Fibroblast of peridontal ligament (primary cell): Measurements from ENCODE around the gene MFSD11.
"Not testable (repeated sequence)": the region's sequence is repeated elsewhere in the genome, so short reads cannot be mapped to it uniquely, and the experiment has no call there.

Source experiments
- DNase-seq: peaks from one replicate; pipeline ENCODE4 v3.0.0-alpha.2; 2010; ENCODE audit errors: extremely low read depth

Gene MFSD11

GRCh38 chr17:76726776-76727718 is 10.9 kb upstream of the MFSD11 start, which contains the start of gene METTL23:
TSS of gene METTL23 (plus strand) at chr17:76726839. CDS start at chr17:76729711, 2,872 bp downstream.
- peak; percentile 72 for DNase-seq

GRCh38 chr17:76727745-76728456 is 10.0 kb upstream of the MFSD11 start:
- DNase-seq: peak; percentile 55

GRCh38 chr17:76731800-76732733 is 5.9 kb upstream of the MFSD11 start:
- not testable (repeated sequence) for DNase-seq

GRCh38 chr17:76732734-76733617 is 4.9 kb upstream of the MFSD11 start:
- DNase-seq: peak; percentile 47

- no peak for DNase-seq
Measured at GRCh38 chr17:76733618-76733957, 4.3 kb upstream of the MFSD11 start.

GRCh38 chr17:76734080-76734840 is 3.7 kb upstream of the MFSD11 start:
- DNase-seq: no peak

- DNase-seq: peak; percentile 63
Measured at GRCh38 chr17:76735006-76735405, 2.9 kb upstream of the MFSD11 start.

- DNase-seq: no peak
Measured at GRCh38 chr17:76735586-76736348, 2.2 kb upstream of the MFSD11 start.

GRCh38 chr17:76736349-76737081 is 1.4 kb upstream of the MFSD11 start:
- DNase-seq: peak; percentile 70

GRCh38 chr17:76737082-76737675 is 740 bp upstream of the MFSD11 start, which contains the start of gene SRSF2:
TSS of gene SRSF2 (minus strand) at chr17:76737331. CDS start at chr17:76737160, 171 bp downstream.
- DNase-seq: peak; percentile 98

GRCh38 chr17:76738468-76738850 is 540 bp downstream of the MFSD11 start:
- DNase-seq: no peak

GRCh38 chr17:76739568-76740115 is 1.7 kb downstream of the MFSD11 start:
- DNase-seq: not testable (repeated sequence)

GRCh38 chr17:76740329-76741118 is 2.6 kb downstream of the MFSD11 start:
- DNase-seq: no peak

GRCh38 chr17:76742958-76743357 is 5.0 kb downstream of the MFSD11 start:
- no peak for DNase-seq

- no peak for DNase-seq
Measured at GRCh38 chr17:76744747-76745146, 6.8 kb downstream of the MFSD11 start.

GRCh38 chr17:76745785-76746184 is 7.9 kb downstream of the MFSD11 start:
- not testable (repeated sequence) for DNase-seq
